Peyer's patch (tissue), 4 donors: ENCODE measurements around the gene HNRNPUL1.

Experiments
- CTCF ChIP-seq, 6 experiments: fragments of 450-650 bp in 4 of 6; fragments of 200-600 bp in 2 of 6; sonication (generic) in 1 of 6; IDR thresholded peaks; one replicate each; pipeline ENCODE4 v1.5.1; 2017 to 2019; ENCODE audit warnings: antibody characterized with exemption in 6 of 6, mild to moderate bottlenecking in 3 of 6, moderate library complexity in 1 of 6
- POLR2A ChIP-seq, 2 donors: fragments of 450-650 bp; IDR thresholded peaks; one replicate each; pipeline ENCODE4 v1.5.1; 2017; ENCODE audit warnings: antibody characterized with exemption in 2 of 2, mild to moderate bottlenecking in 2 of 2, moderate library complexity in 2 of 2

- TF ChIP-seq CTCF (IDR thresholded peaks at IDR 0.05) (no peak), POLR2A (IDR thresholded peaks at IDR 0.05) (no peak)
Observed at GRCh38 chr19:41327576-41328156, 63.5 kb downstream of the HNRNPUL1 start.
